H1 (cell line): Measurements from ENCODE around the gene NAIF1. TPM values are rescaled to one million over a fixed set of nuclear protein-coding genes. Genes with fewer than 3 reads are reported as not detected.

ENCODE experiments used
- CTCF ChIA-PET: fragments of 300-600 bp; sonication (Branson Sonifier 250); formaldehyde crosslinking; loops from one replicate; lab custom pipeline; 2021; ENCODE audit not compliant: partially characterized antibody; lab: Charles Lee
- POLR2A ChIA-PET: fragments of 300-600 bp; sonication (Branson Sonifier 250); formaldehyde crosslinking; loops from one replicate; lab custom pipeline; 2021; ENCODE audit warnings: inconsistent platforms; ENCODE audit not compliant: partially characterized antibody; lab: Charles Lee
- DNase-seq, 2 experiments: peaks; one replicate each; pipeline versions ENCODE4 v3.0.0 to v3.0.0-alpha.2; 2010 to 2022; ENCODE audit warnings: low spot score in 2 of 2, low read depth in 1 of 2, mixed read lengths in 1 of 2
- FAIRE-seq: peaks from 2 replicates; lab custom pipeline; 2011; peaks lifted over from hg19 to GRCh38; lab: Jason Lieb, UNC
- H2AFZ ChIP-seq: 2 replicates; pipeline ENCODE4 v1.8.1; 2012; ENCODE audit warnings: low read length, inconsistent platforms
- H2AK5ac ChIP-seq: 2 replicates; pipeline ENCODE4 v1.6.1; 2013; ENCODE audit warnings: low read depth, low read length
- H2BK120ac ChIP-seq: replicated peaks from 2 replicates; pipeline ENCODE3; 2013; ENCODE audit warnings: low read depth, low read length, inconsistent platforms
- H2BK12ac ChIP-seq: 2 replicates; pipeline ENCODE4 v1.6.1; 2013; ENCODE audit warnings: low read depth, low read length
- H2BK15ac ChIP-seq: 2 replicates; pipeline ENCODE4 v1.6.1; 2013; ENCODE audit warnings: low read length
- H2BK20ac ChIP-seq: 2 replicates; pipeline ENCODE4 v1.6.1; 2013; ENCODE audit warnings: low read length
- H2BK5ac ChIP-seq: 2 replicates; pipeline ENCODE4 v1.6.1; 2013; ENCODE audit warnings: low read depth, low read length
- H3K14ac ChIP-seq: 2 replicates; pipeline ENCODE4 v1.6.1; 2013; ENCODE audit warnings: inconsistent platforms; ENCODE audit not compliant: insufficient read length
- H3K18ac ChIP-seq: 2 replicates; pipeline ENCODE4 v1.6.1; 2013; ENCODE audit warnings: low read length; ENCODE audit errors: extremely low read depth
- H3K23ac ChIP-seq: 2 replicates; pipeline ENCODE4 v1.6.1; 2013; ENCODE audit warnings: inconsistent platforms; ENCODE audit not compliant: insufficient read length
- H3K23me2 ChIP-seq: 2 replicates; pipeline ENCODE4 v1.6.1; 2013; ENCODE audit warnings: low read depth, low read length
- H3K27ac ChIP-seq: 2 replicates; pipeline ENCODE4 v1.6.1; 2011; ENCODE audit warnings: low read depth, low read length, inconsistent platforms
- H3K27me3 ChIP-seq, 4 experiments: replicated peaks in 1 of 4; 1 replicate in 1 of 4; 2 replicates in 3 of 4; pipeline versions ENCODE4 v1.6.1 to v1.8.1; 2011 to 2013; ENCODE audit warnings: low read length in 3 of 4, mild to moderate bottlenecking in 3 of 4, inconsistent platforms in 2 of 4, mixed read lengths in 2 of 4, moderate library complexity in 1 of 4; ENCODE audit not compliant: control insufficient read depth in 3 of 4, insufficient read depth in 3 of 4; ENCODE audit errors: extremely low read depth in 1 of 4
- H3K36me3 ChIP-seq, 4 experiments: 2 replicates each; pipeline versions ENCODE4 v1.6.1 to v1.8.1; 2011 to 2013; ENCODE audit warnings: mild to moderate bottlenecking in 4 of 4, low read length in 3 of 4, moderate library complexity in 2 of 4, control low read depth in 1 of 4, inconsistent platforms in 1 of 4; ENCODE audit not compliant: insufficient read depth in 4 of 4, control insufficient read depth in 2 of 4
- H3K4ac ChIP-seq: replicated peaks from 2 replicates; pipeline ENCODE3; 2013; ENCODE audit warnings: low read length, low read depth, mixed read lengths, inconsistent platforms; ENCODE audit not compliant: insufficient read length
- H3K4me1 ChIP-seq, 4 experiments: replicated peaks in 1 of 4; 1 replicate in 1 of 4; 2 replicates in 3 of 4; pipeline versions ENCODE4 v1.6.1 to v1.8.1; 2011 to 2013; ENCODE audit warnings: low read length in 3 of 4, inconsistent platforms in 2 of 4, mixed read lengths in 1 of 4; ENCODE audit not compliant: insufficient read depth in 4 of 4, control insufficient read depth in 3 of 4
- H3K4me2 ChIP-seq, 2 experiments: 2 replicates each; pipeline versions ENCODE4 v1.6.1 to v1.8.1; 2011 to 2013; ENCODE audit warnings: low read depth in 2 of 2, low read length in 2 of 2, control low read depth in 1 of 2, inconsistent platforms in 1 of 2, mild to moderate bottlenecking in 1 of 2; ENCODE audit not compliant: insufficient read depth in 1 of 2
- H3K4me3 ChIP-seq, 4 experiments: fragments of 200-600, 300-600 bp in 1 of 4; sonication (generic), shearing (Covaris generic), sonication (Bioruptor Twin) in 1 of 4; 2 replicates each; pipeline versions ENCODE4 v1.5.1 to v1.8.1; 2011 to 2016; ENCODE audit warnings: low read length in 4 of 4, low read depth in 3 of 4, control low read depth in 2 of 4, inconsistent platforms in 2 of 4, mild to moderate bottlenecking in 2 of 4, mixed read lengths in 1 of 4, moderate library complexity in 1 of 4; ENCODE audit not compliant: insufficient read depth in 2 of 4; ENCODE audit errors: extremely low read depth in 1 of 4
- H3K56ac ChIP-seq: replicated peaks from 2 replicates; pipeline ENCODE3; 2013; ENCODE audit warnings: low read depth, mild to moderate bottlenecking, mixed read lengths, low read length, inconsistent platforms; ENCODE audit not compliant: insufficient read length
- H3K79me1 ChIP-seq: 2 replicates; pipeline ENCODE4 v1.6.1; 2013; ENCODE audit warnings: low read depth, low read length, control low read depth
- H3K79me2 ChIP-seq, 2 experiments: 2 replicates each; pipeline versions ENCODE4 v1.6.1 to v1.8.1; 2012 to 2013; ENCODE audit warnings: low read length in 2 of 2, mild to moderate bottlenecking in 2 of 2, inconsistent platforms in 1 of 2; ENCODE audit not compliant: insufficient read depth in 2 of 2, control insufficient read depth in 1 of 2
- H3K9ac ChIP-seq, 4 experiments: replicated peaks in 1 of 4; 1 replicate in 1 of 4; 2 replicates in 3 of 4; pipeline versions ENCODE4 v1.6.1 to v1.8.1; 2011 to 2013; ENCODE audit warnings: low read depth in 3 of 4, low read length in 3 of 4, control low read depth in 2 of 4, mild to moderate bottlenecking in 2 of 4, moderate library complexity in 2 of 4, inconsistent platforms in 1 of 4; ENCODE audit errors: extremely low read depth in 1 of 4
- H3K9me3 ChIP-seq, 2 experiments: 2 replicates each; pipeline versions ENCODE4 v1.6.1 to v1.8.1; 2012 to 2013; ENCODE audit warnings: mild to moderate bottlenecking in 2 of 2, moderate library complexity in 2 of 2, control low read depth in 1 of 2, inconsistent platforms in 1 of 2, low read depth in 1 of 2, low read length in 1 of 2, mixed read lengths in 1 of 2; ENCODE audit not compliant: insufficient read depth in 2 of 2
- H4K20me1 ChIP-seq, 2 experiments: replicated peaks in 1 of 2; 2 replicates each; pipeline versions ENCODE3 to v1.8.1; 2011 to 2013; ENCODE audit warnings: inconsistent platforms in 2 of 2, low read length in 2 of 2, mild to moderate bottlenecking in 1 of 2; ENCODE audit not compliant: insufficient read depth in 2 of 2, control insufficient read depth in 1 of 2
- H4K5ac ChIP-seq: 2 replicates; pipeline ENCODE4 v1.6.1; 2013; ENCODE audit warnings: low read length, low read depth, mixed read lengths, inconsistent platforms; ENCODE audit not compliant: insufficient read length
- H4K8ac ChIP-seq: 2 replicates; pipeline ENCODE4 v1.8.0; 2013; ENCODE audit warnings: mild to moderate bottlenecking, moderate library complexity, low read length, inconsistent platforms; ENCODE audit not compliant: insufficient read depth; ENCODE audit errors: extremely low read depth
- H4K91ac ChIP-seq: replicated peaks from 2 replicates; pipeline ENCODE3; 2013; ENCODE audit warnings: low read length, mixed read lengths, inconsistent platforms; ENCODE audit not compliant: insufficient read length
- BRCA1 ChIP-seq: IDR thresholded peaks from 2 replicates; pipeline ENCODE4 v1.6.1; 2012; ENCODE audit warnings: low read depth, low read length, improper control_type of control experiment
- CBX5 ChIP-seq: fragments of 300-800, 300-1000 bp; sonication (generic); IDR thresholded peaks from 2 replicates; pipeline ENCODE4 v1.7.1; 2016; ENCODE audit warnings: antibody characterized with exemption, low read length, low read depth
- SAP30 ChIP-seq: fragments of 300-600 bp; sonication (generic); IDR thresholded peaks from 2 replicates; pipeline ENCODE4 v1.7.1; 2012; ENCODE audit warnings: low read length, moderate library complexity, mild to moderate bottlenecking, inconsistent platforms; ENCODE audit not compliant: insufficient read depth, insufficient replicate concordance
- SP1 ChIP-seq: IDR thresholded peaks from 2 replicates; pipeline ENCODE4 v1.6.1; 2011; ENCODE audit warnings: low read depth, low read length
- polyA plus RNA-seq, 7 experiments: library from polyadenylated mRNA; depleted of rRNA in 3 of 7; stranded (reverse) in 5 of 7; unstranded in 2 of 7; fragments of >200 nt in 5 of 7; fragments of 200-250 nt in 2 of 7; gene quantifications; 1 replicate in 5 of 7; 2 replicates in 1 of 7; 4 replicates in 1 of 7; pipeline versions ENCODE4 v1.2.1 to v1.2.3, GENCODE V29; 2011 to 2013; ENCODE audit warnings: missing spikeins in 2 of 7, mixed read lengths in 2 of 7
- total RNA-seq: library from RNA; stranded (reverse); fragmentation: NEBNext Ultra II Directional; extraction: Animal tissue kit (Norgen Biotek cat#: 25700); gene quantifications from 2 replicates; pipeline ENCODE4 v1.2.1, GENCODE V29; 2021
- TF ChIP-seq, protein P1 (sequence below): IDR thresholded peaks from 2 replicates; pipeline ENCODE4 v1.6.1; 2011; ENCODE audit warnings: low read length, improper control_type of control experiment

The NAIF1 gene
- total and polyA plus RNA-seq, 2 of the 8 experiments (the other 6 are each of a cell fraction or from before 2014, with no cell fraction given) = 8.7 to 9.0 TPM

DNA sequence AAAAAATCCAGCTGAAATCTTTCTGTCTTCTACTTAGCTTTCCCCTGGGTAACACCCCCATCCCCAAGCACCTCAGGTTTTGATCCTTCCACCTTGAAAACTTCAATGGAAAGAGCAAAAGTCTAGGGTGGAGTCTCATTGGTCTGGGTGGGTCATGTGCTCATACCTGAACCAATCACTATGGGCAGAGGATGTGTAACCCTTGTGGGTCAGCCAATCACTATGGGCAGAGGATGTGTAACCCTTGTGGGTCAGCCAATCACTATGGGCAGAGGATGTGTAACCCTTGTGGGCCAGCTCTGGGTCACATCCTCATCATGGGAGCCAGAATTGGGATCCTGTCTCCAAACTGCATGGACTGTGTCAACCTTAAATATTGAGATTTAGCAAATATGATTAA lies 18.5 kb downstream of the NAIF1 start:
- Histone ChIP-seq H3K9me3 (no peaks in the 10 kb centered on the region), H3K79me2 (no peaks in the 10 kb centered on the region), H3K23ac (no peak overlapping the region), H3K4me2 (no peak overlapping the region), H2BK20ac (no peak overlapping the region), H4K5ac (no peak overlapping the region), H3K36me3 (no peaks in the 10 kb centered on the region), H3K23me2 (no peaks in the 10 kb centered on the region), H2AFZ (no peak overlapping the region), H3K4ac (no peak overlapping the region), H4K8ac (no peak overlapping the region), H3K18ac (no peak overlapping the region), H2BK12ac (no peak overlapping the region), H3K56ac (no peak overlapping the region), H3K79me1 (no peaks in the 10 kb centered on the region), H3K9ac (no peak overlapping the region), H4K20me1 (no peaks in the 10 kb centered on the region), H3K27me3 (no peaks in the 10 kb centered on the region), H3K27ac (no peak overlapping the region), H2BK15ac (no peak overlapping the region), H2AK5ac (no peak overlapping the region), H2BK5ac (no peak overlapping the region), H3K4me1 (no peaks in the 10 kb centered on the region; a peak in 1 of 7 replicates), H3K14ac (no peak overlapping the region), H2BK120ac (no peak overlapping the region), H4K91ac (no peak overlapping the region), H3K4me3 (no peak overlapping the region)
- DNase-seq (no peak), FAIRE-seq (no peak)
- POLR2A ChIA-PET = interaction anchor here (0.9 kb wide), 1 partner anchor 9 kb away, joined by 3 read pairs; no protein-coding TSS in a partner anchor
- TF ChIP-seq SP1 = 0 out of 2 replicates have a peak, but pooled peaks have one; percentile 36
- TF ChIP-seq CBX5 = no peak
- TF ChIP-seq, protein P1, sequence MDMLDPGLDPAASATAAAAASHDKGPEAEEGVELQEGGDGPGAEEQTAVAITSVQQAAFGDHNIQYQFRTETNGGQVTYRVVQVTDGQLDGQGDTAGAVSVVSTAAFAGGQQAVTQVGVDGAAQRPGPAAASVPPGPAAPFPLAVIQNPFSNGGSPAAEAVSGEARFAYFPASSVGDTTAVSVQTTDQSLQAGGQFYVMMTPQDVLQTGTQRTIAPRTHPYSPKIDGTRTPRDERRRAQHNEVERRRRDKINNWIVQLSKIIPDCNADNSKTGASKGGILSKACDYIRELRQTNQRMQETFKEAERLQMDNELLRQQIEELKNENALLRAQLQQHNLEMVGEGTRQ = 0 out of 2 replicates have a peak, but pooled peaks have one; percentile 21
- no peak for TF ChIP-seq BRCA1
- TF ChIP-seq SAP30 = no peak
- CTCF ChIA-PET = interaction anchor here (0.6 to 38.5 kb wide), 4 partner anchors 11 to 806 kb away, joined by 4 to 825 read pairs (median 30); partner anchors contain the start of gene DPM2
